GM21381 (cell line): ENCODE data around the gene MLH3.
"Not testable (repeated sequence)": the region's sequence is repeated elsewhere in the genome, so short reads cannot be mapped to it uniquely, and the experiment has no call there.

Experiments used
- ATAC-seq: cut with Tn5 transposase; IDR thresholded peaks from one replicate; pipeline ENCODE4 v1.9.1; 2021; ENCODE audit warnings: mild to moderate bottlenecking, moderate library complexity; ENCODE audit not compliant: unreplicated experiment

Gene MLH3

DNA sequence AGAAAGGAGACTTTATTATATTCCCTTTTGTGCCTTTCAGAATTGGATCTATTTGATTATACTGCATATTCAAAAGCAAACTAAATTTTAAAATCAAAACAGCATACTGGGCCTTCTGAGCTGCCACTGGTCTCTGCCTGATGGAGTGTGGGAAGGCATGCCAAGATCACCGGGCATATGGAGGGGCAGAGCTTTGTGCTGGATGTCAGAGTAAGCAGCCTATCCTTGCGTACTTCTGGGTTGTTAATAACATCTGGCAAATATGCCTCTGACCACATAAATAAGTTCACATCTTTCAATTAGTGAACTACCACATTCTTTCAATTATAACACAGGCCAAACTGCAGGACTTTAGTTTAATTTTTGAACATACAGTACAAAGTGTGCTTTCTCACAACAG, 18.3 kb downstream of the MLH3 start:
- no peak for ATAC-seq

GRCh38 chr14:75030147-75030546, 21.1 kb downstream of the MLH3 start:
- ATAC-seq: no peak

- ATAC-seq: no peak
These were observed 25.4 kb downstream of the MLH3 start for GRCh38 chr14:75025876-75026275.

GRCh38 chr14:75025082-75025481, 26.2 kb downstream of the MLH3 start:
- no peak for ATAC-seq

- ATAC-seq: no peak
These were observed 28.2 kb downstream of the MLH3 start for GRCh38 chr14:75023108-75023507.

DNA sequence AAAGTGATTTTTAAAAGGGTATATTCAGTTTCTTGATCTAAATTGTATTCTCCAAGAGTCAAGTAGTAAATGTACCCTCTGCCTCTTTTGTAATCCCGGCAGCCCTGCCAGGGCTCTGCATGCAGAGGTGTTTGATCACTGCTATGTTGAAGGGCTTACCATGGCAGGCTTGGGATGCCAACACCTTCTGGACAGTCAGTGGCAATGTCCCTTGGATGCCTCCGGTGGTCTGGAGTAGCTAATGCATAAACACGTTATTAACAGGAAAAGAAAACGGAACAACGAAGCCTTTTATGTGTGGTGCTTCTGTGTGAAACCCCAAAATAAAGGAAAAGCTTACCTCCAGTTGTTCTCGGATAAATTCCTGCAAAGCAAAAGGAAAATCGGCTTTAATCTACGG, 28.6 kb downstream of the MLH3 start:
- ATAC-seq: no peak

- ATAC-seq: no peak
These were observed 32.6 kb downstream of the MLH3 start for GRCh38 chr14:75018694-75019093.

DNA sequence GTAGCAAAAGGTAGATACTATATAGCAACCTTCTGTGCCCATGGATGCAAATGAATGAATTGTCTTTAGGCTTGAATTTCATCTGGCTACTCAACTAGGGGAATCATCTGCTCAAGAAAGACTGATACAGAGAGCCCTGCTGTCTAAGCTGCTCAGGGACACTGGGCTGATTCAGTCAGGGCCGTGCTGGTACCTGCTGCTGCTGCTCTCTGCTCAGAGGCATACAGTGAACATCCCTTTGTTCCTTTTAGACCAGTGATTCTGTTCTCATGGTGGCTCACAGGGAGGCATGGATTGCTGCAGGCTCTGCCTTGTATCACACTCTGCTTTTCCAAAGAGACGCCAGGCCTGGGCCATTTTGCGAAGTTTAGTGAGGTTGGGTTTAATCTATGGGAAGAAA, 34.5 kb downstream of the MLH3 start:
- no peak for ATAC-seq

GRCh38 chr14:75015496-75015895, 35.8 kb downstream of the MLH3 start:
- ATAC-seq: no peak

GRCh38 chr14:75013290-75013689, 38.0 kb downstream of the MLH3 start:
- no peak for ATAC-seq

- no peak for ATAC-seq
These were observed 39.8 kb downstream of the MLH3 start for GRCh38 chr14:75011356-75011994.

DNA sequence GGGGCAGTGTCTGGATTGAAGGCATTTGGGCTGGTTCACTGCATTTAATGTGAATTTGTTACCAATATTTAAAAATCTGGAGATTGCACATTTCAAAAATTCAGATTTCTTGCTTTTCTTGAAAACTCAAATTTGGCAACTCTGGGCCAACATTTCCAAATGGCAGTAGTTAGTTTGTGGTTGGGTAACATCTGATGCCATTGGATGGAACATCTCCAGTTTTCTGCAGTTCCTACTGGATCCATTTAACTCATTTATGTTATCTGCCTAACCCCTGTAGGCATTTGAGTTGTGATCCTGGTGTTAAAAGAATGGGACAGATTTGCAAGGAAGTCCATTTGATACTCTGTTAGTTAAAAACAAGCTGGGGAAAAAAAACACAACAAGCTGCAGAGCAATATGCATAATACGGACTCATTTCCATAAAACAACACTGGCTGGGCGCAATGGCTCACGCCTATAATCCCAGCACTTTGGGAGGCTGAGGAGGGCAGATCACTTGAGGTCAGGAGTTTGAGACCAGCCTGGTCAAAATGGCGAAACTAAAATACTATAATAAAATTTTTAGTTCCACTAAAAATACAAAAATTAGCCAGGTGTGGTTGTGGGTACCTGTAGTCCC, 40.7 kb downstream of the MLH3 start:
- no peak for ATAC-seq

DNA sequence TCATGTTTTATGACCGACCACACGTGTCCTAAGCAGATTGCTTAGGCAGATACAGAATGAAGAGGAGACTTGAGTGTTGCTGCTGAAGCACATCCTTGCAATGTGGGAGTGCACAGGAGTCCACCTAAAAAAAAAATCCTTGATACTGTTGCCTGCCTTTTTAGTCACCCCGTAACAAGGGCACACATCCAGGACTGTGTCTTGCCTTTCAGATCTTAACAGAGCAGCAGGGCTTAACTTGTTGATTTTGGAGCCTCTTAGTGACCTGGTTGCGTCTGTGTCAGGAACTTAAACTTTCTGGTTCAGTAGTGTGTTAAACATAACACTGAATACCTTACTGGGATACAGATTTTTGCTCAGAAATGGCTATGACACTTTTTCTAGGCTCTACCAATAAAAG, 42.1 kb downstream of the MLH3 start:
- ATAC-seq: no peak

DNA sequence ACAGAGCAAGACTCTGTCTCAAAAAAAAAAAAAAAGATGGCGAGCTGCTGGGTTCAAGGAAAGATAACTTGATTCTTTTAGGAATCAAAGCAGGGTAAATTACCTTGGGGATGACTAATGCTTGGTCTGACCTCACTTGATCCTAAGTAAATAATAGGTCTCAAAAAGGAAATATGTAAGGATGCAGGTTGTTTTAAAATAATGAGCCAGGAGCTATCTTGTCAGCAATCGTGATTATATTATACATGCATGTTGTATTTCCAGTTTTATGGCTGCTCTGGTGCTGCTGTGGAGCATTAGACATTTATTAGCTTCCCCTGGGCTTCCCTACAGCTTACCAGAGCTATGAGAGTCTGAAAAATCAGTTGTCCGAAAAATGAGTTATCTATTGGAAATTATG, 45.9 kb downstream of the MLH3 start:
- no peak for ATAC-seq

DNA sequence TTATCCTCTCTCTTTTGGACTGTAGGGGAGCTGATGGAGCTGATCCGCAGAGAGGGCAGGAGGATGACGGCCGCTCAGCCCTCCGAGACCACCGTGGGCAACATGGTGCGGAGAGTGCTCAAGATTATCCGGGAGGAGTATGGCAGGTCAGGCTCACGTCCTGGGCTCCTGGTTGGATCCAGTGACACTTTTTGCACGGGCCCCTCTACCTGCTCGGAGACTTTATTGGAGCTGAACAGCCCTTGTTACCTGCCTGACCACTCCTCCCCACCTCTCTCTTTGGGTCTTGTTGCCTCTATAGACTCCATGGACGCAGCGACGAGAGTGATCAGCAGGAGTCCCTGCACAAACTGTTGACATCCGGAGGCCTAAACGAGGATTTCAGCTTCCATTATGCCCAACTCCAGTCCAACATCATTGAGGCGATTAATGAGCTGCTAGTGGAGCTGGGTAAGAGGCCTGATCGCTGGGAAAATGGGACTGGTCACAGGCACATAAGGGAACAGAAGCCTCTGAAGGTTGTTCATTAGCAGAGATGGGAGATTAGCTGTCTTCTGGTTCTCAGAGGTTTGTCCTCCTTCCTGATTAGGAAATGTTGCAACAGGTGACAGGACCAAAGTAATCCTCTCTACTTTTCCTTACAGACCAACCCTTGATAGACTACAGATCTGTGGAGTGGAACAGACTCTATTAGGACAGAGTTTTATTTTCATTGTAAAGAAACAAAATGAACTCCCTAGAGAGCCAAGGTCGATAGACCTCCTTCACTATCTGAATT, 47.8 kb downstream of the MLH3 start:
- ATAC-seq: peak; percentile 5

- peak; percentile 97 for ATAC-seq
These were observed 48.6 kb downstream of the MLH3 start, which contains the start of gene EIF2B2 for GRCh38 chr14:75002392-75003249. Gene EIF2B2, plus strand, starts transcription at chr14:75002921. Its CDS starts 70 bp downstream, at chr14:75002991.

GRCh38 chr14:75001899-75002298, 49.4 kb downstream of the MLH3 start:
- ATAC-seq: no peak

GRCh38 chr14:75001261-75001660, 50.0 kb downstream of the MLH3 start:
- ATAC-seq: no peak

DNA sequence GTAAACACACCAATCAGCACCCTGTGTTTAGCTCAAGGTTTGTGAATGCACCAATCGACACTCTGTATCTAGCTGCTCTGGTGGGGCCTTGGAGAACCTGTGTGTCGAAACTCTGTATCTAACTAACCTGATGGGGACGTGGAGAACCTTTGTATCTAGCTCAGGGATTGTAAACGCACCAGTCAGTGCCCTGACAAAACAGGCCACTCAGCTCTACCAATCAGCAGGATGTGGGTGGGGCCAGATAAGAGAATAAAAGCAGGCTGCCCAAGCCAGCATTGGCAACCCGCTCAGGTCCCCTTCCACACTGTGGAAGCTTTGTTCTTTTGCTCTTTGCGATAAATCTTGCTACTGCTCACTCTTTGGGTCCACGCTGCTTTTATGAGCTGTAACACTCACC, 55.5 kb downstream of the MLH3 start:
- not testable (repeated sequence) for ATAC-seq

DNA sequence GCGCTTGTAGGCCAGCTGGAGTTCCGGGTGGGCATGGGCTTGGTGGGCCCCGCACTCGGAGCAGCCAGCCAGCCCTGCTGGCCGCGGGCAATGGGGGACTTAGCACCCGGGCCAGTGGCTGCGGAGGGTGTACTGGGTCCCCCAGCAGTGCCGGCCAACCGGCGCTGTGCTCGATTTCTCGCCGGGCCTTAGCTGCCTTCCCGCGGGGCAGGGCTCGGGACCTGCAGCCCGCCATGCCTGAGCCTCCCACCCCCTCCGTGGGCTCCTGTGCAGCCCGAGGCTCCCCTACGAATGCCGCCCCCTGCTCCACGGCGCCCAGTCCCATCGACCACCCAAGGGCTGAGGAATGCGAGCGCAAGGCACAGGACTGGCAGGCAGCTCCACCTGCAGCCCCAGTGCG, 57.1 kb downstream of the MLH3 start:
- not testable (repeated sequence) for ATAC-seq

GRCh38 chr14:74988993-74989392, 62.3 kb downstream of the MLH3 start:
- no peak for ATAC-seq
